ENCODE results near the gene RNASE8. TPM values are rescaled to one million over a fixed set of nuclear protein-coding genes. Genes with fewer than 3 reads are reported as not detected.

RNASE8 gene
- not detected in 2 replicates for total RNA-seq

DNA sequence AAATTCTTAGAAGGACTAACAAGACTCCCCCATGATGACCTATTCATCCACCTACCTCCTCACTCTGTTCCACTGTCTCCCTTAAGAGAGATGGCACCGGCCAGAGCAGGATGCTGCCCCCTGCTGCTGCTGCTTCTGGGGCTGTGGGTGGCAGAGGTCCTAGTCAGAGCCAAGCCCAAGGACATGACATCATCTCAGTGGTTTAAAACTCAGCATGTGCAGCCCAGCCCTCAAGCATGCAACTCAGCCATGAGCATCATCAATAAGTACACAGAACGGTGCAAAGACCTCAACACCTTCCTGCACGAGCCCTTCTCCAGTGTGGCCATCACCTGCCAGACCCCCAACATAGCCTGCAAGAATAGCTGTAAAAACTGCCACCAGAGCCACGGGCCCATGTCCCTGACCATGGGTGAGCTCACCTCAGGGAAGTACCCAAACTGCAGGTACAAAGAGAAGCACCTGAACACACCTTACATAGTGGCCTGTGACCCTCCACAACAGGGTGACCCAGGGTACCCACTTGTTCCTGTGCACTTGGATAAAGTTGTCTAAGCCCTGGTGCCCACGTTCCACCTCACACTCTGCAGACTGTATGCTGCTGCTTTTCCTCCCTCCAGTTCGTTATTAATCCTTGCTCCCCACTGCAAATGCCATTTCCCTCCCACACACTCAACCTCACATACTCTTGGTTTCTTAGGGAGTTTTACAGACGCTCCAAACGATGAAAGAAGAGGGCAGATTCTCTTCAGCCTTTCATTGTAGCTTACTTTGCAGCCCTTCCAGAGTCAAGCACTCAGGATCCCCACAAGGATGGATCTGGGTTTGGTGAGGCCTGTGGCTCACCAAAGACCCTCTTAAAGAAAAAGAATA lies at the start of gene RNASE8:
RNASE8 (plus strand) TSS at position 20 of the 873 bp plus-strand sequence; CDS start at position 91, 71 bp downstream.

DNA sequence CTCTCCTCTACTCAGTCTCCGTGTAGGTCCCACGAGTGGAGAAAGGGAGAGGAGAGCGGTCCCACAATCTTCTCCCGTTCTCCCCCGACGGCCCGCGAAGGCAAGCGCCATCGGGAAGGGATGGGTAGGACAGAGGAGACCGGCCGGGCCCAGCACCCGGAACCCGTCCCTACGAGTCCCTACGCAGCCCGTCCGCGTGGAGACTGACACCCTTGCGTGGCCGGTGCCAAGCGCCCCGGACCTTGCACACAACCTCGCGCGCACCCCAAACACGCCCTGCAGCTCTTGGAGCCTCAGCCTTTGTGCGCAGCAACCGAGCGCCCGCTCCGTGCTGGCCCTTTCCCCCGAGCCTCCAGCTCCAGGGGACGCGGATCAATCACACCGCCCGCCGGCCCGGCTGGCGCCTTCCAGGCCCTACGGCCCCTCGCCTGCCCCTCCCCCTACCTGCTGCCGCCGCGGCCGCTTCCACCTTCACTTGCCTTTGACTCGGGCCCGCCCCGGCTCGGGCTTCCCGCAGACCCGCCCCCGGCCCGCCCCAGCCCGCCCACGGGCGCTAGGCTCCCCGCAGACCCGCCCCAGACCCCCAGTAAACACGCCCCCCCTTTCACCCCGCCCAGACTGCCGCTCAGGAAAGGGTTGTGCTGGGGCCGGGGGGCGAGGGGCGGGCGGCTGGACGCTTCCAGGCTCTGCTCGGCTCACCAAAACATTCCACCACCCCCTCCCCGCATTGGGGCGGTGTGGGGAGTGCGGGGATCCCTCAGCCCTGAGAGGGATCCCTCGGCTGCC lies 32.8 kb upstream of the RNASE8 start, which contains the start of gene NDRG2:
NDRG2 (minus strand) TSS at position 477 of the 786 bp plus-strand sequence. CDS start 1,746 bp downstream, outside the sequence.

GRCh38 chr14:21029917-21030316 lies 27.7 kb upstream of the RNASE8 start, which contains the start of gene TPPP2:
TPPP2 (plus strand) TSS chr14:21030217; CDS start chr14:21030582, 365 bp downstream.

GRCh38 chr14:21034707-21035106 lies 22.9 kb upstream of the RNASE8 start, which contains the start of gene RNASE13:
RNASE13 (minus strand) TSS chr14:21034807; CDS start chr14:21034288, 519 bp downstream.

DNA sequence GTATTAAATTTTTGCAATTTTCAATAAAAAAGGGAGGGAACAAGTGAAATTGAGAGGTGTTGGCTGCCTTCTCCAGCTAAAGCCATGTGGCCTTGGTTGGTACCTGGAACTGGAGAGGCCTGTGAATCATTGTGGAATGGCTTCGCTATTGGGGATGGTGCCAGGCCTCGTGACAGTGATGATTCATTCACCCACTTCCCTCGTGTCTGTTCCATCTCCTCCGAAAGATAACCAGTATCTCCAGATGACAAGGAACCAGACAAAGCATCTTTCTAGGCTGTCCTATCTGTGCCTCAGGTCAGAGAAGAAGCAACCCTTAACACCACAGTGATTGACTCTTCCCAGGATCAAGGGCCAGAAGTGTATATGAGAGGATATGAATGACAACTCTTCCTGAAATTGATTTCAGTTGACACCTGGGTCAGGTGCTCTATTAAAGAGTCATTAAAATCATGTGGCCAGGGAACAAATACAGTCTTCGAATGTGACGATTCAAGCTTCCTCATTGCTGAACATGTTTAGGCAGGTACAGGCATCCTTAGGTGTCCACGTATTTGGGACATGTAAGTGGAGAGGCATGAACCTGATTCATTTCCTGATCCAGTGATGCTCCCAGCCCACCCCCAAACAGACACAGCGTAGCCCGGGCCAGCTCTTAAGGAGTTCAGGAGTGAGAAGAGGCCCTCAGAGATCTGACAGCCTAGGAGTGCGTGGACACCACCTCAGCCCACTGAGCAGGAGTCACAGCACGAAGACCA lies 15.8 kb upstream of the RNASE8 start, which contains the start of gene RNASE7:
RNASE7 (plus strand) TSS at position 687 of the 758 bp plus-strand sequence. CDS start 631 bp downstream, outside the sequence.

DNA sequence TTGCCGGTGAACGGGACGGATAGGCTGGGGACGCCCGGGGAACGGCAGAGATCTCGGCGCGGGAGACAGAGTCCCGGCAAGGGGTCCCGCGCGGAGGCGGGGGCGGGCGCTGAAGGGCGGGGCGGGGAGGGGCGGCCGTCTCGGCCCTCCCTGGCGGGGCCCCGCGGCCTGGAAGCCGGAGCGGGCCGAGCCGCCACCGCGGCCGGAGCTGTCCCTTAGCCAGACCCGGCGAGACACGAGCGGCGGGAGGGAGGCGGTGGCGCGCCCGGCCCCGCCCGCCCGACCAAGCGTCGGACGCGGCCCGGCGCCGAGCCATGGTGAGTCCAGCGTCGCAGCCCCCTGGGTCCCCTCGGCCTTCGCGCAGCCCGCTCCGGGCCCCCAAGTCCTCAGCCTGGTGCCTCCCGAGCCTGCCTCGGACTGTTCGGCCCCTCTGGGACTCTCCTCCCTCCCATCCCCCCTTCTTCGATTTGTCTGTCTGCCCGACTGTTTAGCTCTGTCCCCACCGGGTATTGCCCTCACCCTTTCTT lies 12.5 kb downstream of the RNASE8 start, which contains the start of gene ARHGEF40:
ARHGEF40 (plus strand) TSS at position 222 of the 527 bp plus-strand sequence; CDS start at position 315, 93 bp downstream.

DNA sequence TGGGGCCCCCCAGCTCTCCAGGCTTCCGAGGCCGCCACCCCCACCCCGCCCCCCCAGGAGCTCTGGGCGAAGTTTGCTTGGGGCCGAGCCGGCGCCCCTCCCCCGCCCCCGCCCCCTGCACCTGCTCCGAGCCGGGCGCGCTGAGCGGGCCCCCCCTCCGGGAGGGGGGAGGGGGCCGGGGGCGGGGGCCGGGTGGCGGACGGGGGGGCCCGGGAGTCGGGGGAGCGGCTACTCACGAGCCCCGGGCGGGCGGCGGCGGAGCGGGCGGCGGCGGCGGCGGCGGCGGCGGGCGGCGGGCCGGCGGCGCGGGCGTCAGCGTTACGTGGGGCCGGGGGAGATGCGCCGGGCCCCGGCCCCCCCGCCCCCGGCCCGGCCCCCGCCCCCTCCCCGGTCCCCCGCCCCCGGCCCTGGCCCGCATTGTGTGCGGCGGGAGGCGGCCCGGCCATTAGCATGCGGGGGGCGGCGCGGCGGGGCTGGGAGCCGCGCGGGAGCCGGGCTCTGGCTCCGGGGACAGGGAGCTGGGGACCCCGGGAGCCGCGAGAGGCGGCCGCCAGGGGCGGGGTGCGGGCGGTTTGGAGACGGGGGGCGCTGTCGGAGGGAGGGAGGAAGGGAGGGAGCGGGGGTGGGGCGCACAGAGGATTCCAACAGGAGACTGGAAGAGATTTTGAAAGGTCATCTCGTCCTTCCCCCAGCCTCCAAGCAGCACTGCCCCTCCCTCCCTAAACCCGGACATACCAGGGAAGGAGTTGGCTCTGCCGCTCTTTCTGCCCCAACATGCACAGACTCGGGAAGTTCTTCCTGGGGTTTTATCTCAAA lies 40.7 kb downstream of the RNASE8 start, which contains the start of gene ZNF219:
ZNF219 (minus strand) TSS at position 580 of the 816 bp plus-strand sequence. CDS start 5,064 bp downstream, outside the sequence.

DNA sequence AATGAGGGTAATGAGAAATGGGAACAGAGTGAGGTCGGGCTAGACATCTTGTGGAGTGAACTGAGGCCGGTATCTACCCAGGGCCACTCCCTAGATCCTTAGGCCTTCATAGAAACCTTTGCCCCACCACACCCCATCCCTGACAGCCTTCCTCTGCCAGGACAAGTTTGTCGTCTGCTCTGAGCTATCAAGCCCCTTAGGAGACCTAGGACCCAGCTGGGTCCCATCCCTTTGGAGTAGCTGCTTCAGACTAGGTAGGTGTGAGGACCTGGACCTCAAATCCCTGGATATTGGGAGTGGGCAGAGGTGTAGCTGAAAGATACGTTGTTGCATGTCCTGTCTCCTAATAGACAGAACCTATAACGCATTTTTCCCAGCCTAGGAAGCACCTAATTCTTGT lies 43.3 kb downstream of the RNASE8 start, which contains the start of gene TMEM253:
TMEM253 (plus strand) TSS at position 136 of the 400 bp plus-strand sequence. CDS start 278 bp downstream, outside the sequence.

Other genes with a start within 250 kb of the RNASE8 start
- not detected in 2 replicates for gene RNASE3, start 166.4 kb upstream of the RNASE8 start, total RNA-seq
- gene RNASE2, start 102.3 kb upstream of the RNASE8 start, total RNA-seq = not detected in 2 replicates
- gene METTL17, start 67.8 kb upstream of the RNASE8 start, total RNA-seq = 45.9 and 46.5 TPM in 2 replicates
- gene SLC39A2, start 58.5 kb upstream of the RNASE8 start, total RNA-seq = 0.25 TPM in 1 of 2 replicates, not detected in the other
- 54.0 and 70.0 TPM in 2 replicates for gene NDRG2, start 32.8 kb upstream of the RNASE8 start, total RNA-seq
- gene TPPP2, start 27.6 kb upstream of the RNASE8 start, total RNA-seq = not detected in 2 replicates
- not detected in 2 replicates for gene RNASE13, start 23.0 kb upstream of the RNASE8 start, total RNA-seq
- not detected in 2 replicates for gene RNASE7, start 15.5 kb upstream of the RNASE8 start, total RNA-seq
- 53.6 and 64.6 TPM in 2 replicates for gene ARHGEF40, start 12.5 kb downstream of the RNASE8 start, total RNA-seq
- 17.3 and 20.2 TPM in 2 replicates for gene ZNF219, start 40.8 kb downstream of the RNASE8 start, total RNA-seq
- not detected in 2 replicates for gene TMEM253, start 43.2 kb downstream of the RNASE8 start, total RNA-seq
- gene OR5AU1, start 98.2 kb downstream of the RNASE8 start, total RNA-seq = not detected in 2 replicates
- gene HNRNPC, start 211.6 kb downstream of the RNASE8 start, total RNA-seq = 466 and 553 TPM in 2 replicates
- gene RPGRIP1, start 222.3 kb downstream of the RNASE8 start, total RNA-seq = not detected in 2 replicates